Measurements from ENCODE around the gene MMS22L. TPM values are rescaled to one million over a fixed set of nuclear protein-coding genes. Genes with fewer than 3 reads are reported as not detected.
"Not testable (repeated sequence)": the region's sequence is repeated elsewhere in the genome, so short reads cannot be mapped to it uniquely, and the experiment has no call there.

MMS22L gene
- polyA plus RNA-seq, 1 donor = 11.7 TPM

DNA sequence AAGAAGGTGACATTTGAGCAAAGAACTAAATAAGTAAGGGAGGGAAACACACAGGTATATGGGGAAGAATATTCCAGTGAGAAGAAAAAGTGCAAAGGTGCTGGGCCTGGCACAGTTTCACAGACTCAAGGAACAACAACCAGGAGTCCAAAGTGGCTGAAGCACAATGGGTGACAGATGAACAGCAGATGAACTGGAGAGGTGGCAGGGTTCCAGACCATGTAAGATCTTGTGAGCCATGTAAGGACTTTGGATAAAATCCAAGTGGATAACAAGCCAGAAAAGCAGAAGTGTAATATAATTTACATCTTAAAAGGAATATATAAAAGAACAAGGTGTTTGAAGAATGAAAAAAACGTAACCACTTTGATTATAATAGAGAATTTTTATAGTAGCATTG lies 87.9 kb downstream of the MMS22L start:
- Histone ChIP-seq H3K9me3 (ENCODE audit: control insufficient read depth, low read depth, low read length) (no peaks in the 10 kb centered on the region), H3K27ac (ENCODE audit: low read length) (no peak overlapping the region), H3K4me1 (ENCODE audit: control insufficient read depth, insufficient read depth, low read length) (peaks cover 14% of the 10 kb centered on the region), H3K4me3 (ENCODE audit: low read length) (no peak overlapping the region), H3K27me3 (ENCODE audit: control insufficient read depth, insufficient read depth, low read length) (no peaks in the 10 kb centered on the region), H3K36me3 (ENCODE audit: control insufficient read depth, insufficient read depth, low read length) (no peaks in the 10 kb centered on the region)
- 100% methylated on average over 1 of the region's 1 CpG for WGBS (ENCODE audit: insufficient coverage, low lambda C conversion rate)
- DNase-seq = no peak

DNA sequence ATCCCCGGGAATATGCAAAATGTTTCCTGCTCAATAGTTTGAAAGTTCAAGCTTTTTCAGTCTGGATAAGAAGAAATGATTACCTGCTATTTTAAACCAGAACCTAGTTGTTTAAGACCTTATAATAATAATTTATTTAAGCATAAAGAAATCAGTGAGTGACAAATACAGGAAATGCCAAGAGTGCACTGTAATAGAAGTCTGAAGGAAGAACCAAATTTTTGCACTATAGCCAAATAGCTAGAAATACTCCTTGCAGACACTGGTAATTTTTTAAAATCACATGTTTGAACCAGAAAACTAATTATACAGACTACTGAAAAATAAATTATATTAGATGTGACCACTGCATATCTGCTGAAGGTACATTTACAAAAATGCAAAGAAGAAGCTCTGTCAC lies 93.2 kb downstream of the MMS22L start:
- H3K9me3 ChIP-seq (ENCODE audit: control insufficient read depth, low read depth, low read length) = no peaks in the 10 kb centered on the region
- DNase-seq = no peak
- peaks cover 3% of the 10 kb centered on the region for H3K4me1 ChIP-seq (ENCODE audit: control insufficient read depth, insufficient read depth, low read length)
- no peak overlapping the region for H3K27ac ChIP-seq (ENCODE audit: low read length)
- H3K27me3 ChIP-seq (ENCODE audit: control insufficient read depth, insufficient read depth, low read length) = no peaks in the 10 kb centered on the region
- no peaks in the 10 kb centered on the region for H3K36me3 ChIP-seq (ENCODE audit: control insufficient read depth, insufficient read depth, low read length)
- no CpG with 5 or more reads among the region's 1 CpG for WGBS (ENCODE audit: insufficient coverage, low lambda C conversion rate)
- no peak overlapping the region for H3K4me3 ChIP-seq (ENCODE audit: low read length)

DNA sequence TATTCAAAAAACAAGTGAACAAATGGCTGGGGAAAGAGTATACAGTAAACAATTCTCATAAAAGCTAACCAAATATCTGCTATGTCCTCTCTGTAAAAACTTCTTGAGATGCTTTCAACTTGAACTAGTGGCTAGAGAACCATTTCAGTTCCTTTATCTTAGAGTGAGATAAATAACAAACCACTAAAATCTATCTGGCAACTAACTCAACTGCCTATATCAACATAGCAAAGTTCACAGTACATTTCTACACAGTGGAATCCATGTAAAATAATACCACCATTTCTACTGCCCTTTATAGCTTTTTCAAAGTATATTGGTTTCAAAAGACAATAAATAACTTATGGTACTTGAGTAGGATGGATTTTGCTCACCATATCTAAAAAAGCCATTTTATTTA lies 95.1 kb downstream of the MMS22L start:
- H3K36me3 ChIP-seq (ENCODE audit: control insufficient read depth, insufficient read depth, low read length) = no peaks in the 10 kb centered on the region
- peaks cover 3% of the 10 kb centered on the region for H3K4me1 ChIP-seq (ENCODE audit: control insufficient read depth, insufficient read depth, low read length)

DNA sequence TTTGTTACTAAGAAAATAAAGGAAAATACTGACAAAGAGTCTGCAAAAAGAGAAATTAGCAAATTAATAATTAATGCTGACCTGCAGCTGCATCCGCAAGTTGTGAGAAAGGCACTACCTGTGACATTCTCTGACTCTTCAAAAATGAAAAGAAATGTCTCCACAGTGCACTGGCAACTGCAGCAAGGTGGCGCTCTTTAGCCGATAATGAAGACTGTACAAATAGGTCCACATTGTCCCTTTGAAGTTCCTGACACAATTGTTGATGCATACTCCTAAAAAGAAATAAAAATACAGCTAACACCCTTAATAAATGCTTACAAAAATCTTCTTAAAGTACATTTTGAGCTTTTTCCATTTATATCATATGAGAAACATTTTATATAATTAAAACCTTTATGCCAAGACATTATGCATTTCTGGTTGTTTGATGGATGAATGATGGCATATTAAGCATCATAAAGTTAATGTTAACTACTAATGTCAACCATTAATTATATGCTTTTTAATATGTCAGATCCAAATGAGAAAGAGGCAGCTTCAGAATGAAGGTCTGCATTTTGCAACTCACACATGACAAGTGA lies 96.5 kb downstream of the MMS22L start:
- peak; percentile 58 to 68 for DNase-seq
- no peaks in the 10 kb centered on the region for H3K27me3 ChIP-seq (ENCODE audit: control insufficient read depth, insufficient read depth, low read length)
- H3K36me3 ChIP-seq (ENCODE audit: control insufficient read depth, insufficient read depth, low read length) = no peaks in the 10 kb centered on the region
- WGBS (ENCODE audit: insufficient coverage, low lambda C conversion rate) = no CpG with 5 or more reads among the region's 3 CpGs
- peaks cover 3% of the 10 kb centered on the region for H3K4me1 ChIP-seq (ENCODE audit: control insufficient read depth, insufficient read depth, low read length)
- H3K9me3 ChIP-seq (ENCODE audit: control insufficient read depth, low read depth, low read length) = no peaks in the 10 kb centered on the region
- H3K27ac ChIP-seq (ENCODE audit: low read length) = no peak overlapping the region
- H3K4me3 ChIP-seq (ENCODE audit: low read length) = no peak overlapping the region

More for the DNA sequence above, 95.1 kb downstream of the MMS22L start:
- H3K4me3 ChIP-seq (ENCODE audit: low read length) = no peak overlapping the region
- H3K9me3 ChIP-seq (ENCODE audit: control insufficient read depth, low read depth, low read length) = no peaks in the 10 kb centered on the region
- peak in 1 of 2 donors; percentile 62 for DNase-seq
- H3K27me3 ChIP-seq (ENCODE audit: control insufficient read depth, insufficient read depth, low read length) = no peaks in the 10 kb centered on the region
- H3K27ac ChIP-seq (ENCODE audit: low read length) = peak overlapping the region; percentile 37

DNA sequence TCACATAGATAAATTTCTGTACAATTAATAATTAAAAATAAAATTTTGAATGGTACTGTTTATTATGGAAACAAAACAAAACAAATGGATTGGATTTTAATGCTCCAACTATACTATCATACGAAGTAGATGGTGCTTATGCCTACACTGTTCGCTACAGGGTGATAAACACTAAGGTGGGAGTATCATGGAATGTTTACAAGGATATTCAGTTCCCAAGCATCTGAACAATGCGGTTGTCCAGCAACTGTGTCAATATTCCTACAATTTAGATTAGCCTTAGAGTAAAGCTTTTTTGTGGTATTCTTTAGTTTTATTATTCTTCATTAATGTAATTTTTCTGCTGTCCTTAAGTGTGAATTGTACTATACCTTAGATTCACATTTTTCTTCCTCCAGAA lies 105.1 kb downstream of the MMS22L start:
- DNase-seq = no peak
- H3K27ac ChIP-seq (ENCODE audit: low read length) = no peak overlapping the region
- no peaks in the 10 kb centered on the region for H3K4me1 ChIP-seq (ENCODE audit: control insufficient read depth, insufficient read depth, low read length)
- H3K36me3 ChIP-seq (ENCODE audit: control insufficient read depth, insufficient read depth, low read length) = peaks cover 2% of the 10 kb centered on the region
- H3K27me3 ChIP-seq (ENCODE audit: control insufficient read depth, insufficient read depth, low read length) = no peaks in the 10 kb centered on the region
- H3K9me3 ChIP-seq (ENCODE audit: control insufficient read depth, low read depth, low read length) = no peaks in the 10 kb centered on the region
- H3K4me3 ChIP-seq (ENCODE audit: low read length) = no peak overlapping the region
- WGBS (ENCODE audit: insufficient coverage, low lambda C conversion rate) = 94% methylated on average over 2 of the region's 3 CpGs

DNA sequence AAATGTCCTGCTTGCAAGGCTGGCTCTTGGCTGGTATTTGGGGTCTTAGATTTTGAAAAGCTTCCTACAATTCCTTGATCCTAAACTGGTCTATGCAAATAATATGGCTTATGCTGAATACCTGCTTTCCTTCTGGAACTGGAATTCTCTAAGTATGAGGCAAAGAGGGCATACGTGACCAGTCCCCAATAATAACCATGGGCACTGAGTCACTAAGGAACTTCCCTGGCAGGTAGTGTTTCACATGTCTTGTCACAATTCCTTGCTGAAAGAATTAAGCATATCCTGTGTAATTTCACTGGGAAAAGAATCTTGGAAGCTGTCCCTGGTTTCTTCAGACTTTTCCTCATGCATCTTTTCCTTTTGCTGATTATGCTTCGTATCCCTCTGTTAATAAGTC lies 106.5 kb downstream of the MMS22L start:
- H3K9me3 ChIP-seq (ENCODE audit: control insufficient read depth, low read depth, low read length) = no peaks in the 10 kb centered on the region
- WGBS (ENCODE audit: insufficient coverage, low lambda C conversion rate) = 100% methylated on average over 2 of the region's 2 CpGs
- DNase-seq = no peak
- H3K27ac ChIP-seq (ENCODE audit: low read length) = no peak overlapping the region
- H3K4me1 ChIP-seq (ENCODE audit: control insufficient read depth, insufficient read depth, low read length) = no peaks in the 10 kb centered on the region
- H3K4me3 ChIP-seq (ENCODE audit: low read length) = no peak overlapping the region
- peaks cover 4% of the 10 kb centered on the region for H3K36me3 ChIP-seq (ENCODE audit: control insufficient read depth, insufficient read depth, low read length)
- no peaks in the 10 kb centered on the region for H3K27me3 ChIP-seq (ENCODE audit: control insufficient read depth, insufficient read depth, low read length)

DNA sequence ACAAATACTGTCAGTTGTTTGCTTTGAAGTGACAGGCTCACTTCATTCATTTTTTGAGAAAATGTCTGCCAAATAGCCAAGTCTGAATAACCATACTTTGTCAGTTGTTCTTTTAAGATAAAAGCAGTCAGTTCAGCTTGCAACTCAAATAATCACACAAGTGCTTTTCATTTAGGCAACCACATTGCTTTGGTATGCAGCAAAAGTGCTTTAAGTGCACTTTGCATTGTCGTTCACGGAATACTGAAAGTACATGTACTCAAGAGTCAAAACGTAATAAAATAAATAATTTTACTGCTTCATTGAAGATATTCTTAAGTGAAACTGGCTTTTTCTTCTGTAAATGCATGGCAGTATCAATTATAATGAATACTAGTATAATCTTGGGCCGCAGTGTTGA lies 107.2 kb downstream of the MMS22L start:
- Histone ChIP-seq H3K4me3 (ENCODE audit: low read length) (no peak overlapping the region), H3K27ac (ENCODE audit: low read length) (no peak overlapping the region), H3K27me3 (ENCODE audit: control insufficient read depth, insufficient read depth, low read length) (no peaks in the 10 kb centered on the region), H3K9me3 (ENCODE audit: control insufficient read depth, low read depth, low read length) (no peaks in the 10 kb centered on the region), H3K4me1 (ENCODE audit: control insufficient read depth, insufficient read depth, low read length) (no peaks in the 10 kb centered on the region), H3K36me3 (ENCODE audit: control insufficient read depth, insufficient read depth, low read length) (peaks cover 5% of the 10 kb centered on the region)
- DNase-seq = no peak
- 91% methylated on average over 4 of the region's 4 CpGs for WGBS (ENCODE audit: insufficient coverage, low lambda C conversion rate)

DNA sequence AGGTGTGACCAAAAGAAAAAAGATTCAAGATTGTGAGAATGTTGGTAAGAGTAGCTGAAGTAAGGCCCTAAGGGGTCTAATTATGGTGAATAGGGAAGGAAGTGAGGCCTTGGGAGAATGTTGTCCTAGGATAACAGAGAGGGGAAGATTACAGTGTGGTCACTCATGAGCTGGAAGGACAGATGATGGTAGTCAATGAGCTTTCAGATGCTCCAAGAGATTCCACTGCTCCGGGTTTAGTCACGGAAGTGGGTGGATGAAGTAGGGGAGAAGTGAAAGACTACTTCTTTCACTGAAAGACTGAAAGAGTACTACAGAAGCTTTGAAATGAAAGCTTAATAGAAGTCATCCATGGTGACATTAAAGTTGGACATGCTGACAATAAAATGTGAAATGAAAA lies 108.5 kb downstream of the MMS22L start:
- WGBS (ENCODE audit: insufficient coverage, low lambda C conversion rate) = 100% methylated on average over 2 of the region's 2 CpGs
- H3K27ac ChIP-seq (ENCODE audit: low read length) = no peak overlapping the region
- H3K36me3 ChIP-seq (ENCODE audit: control insufficient read depth, insufficient read depth, low read length) = peaks cover 8% of the 10 kb centered on the region
- H3K27me3 ChIP-seq (ENCODE audit: control insufficient read depth, insufficient read depth, low read length) = no peaks in the 10 kb centered on the region
- no peaks in the 10 kb centered on the region for H3K9me3 ChIP-seq (ENCODE audit: control insufficient read depth, low read depth, low read length)
- DNase-seq = no peak
- no peak overlapping the region for H3K4me3 ChIP-seq (ENCODE audit: low read length)
- H3K4me1 ChIP-seq (ENCODE audit: control insufficient read depth, insufficient read depth, low read length) = no peaks in the 10 kb centered on the region

DNA sequence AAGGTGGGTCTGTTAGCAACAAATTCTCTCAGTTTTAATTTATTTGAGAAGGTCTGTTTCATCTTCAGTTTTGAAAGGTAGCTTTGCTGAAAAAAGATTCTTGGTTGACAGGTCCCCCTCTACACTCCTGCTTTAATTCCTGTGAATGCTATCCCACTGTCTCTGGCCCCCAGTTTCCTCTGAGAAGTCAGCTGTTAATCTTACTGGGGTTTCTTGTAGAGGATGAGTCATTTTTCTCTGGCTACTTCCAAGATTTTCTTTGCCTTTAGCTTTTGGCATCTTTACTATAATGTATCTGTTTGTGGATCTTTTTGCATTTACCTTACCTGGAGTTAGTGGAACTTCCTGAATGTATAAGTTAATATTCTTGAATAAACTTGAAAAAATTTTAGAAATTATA lies 122.7 kb downstream of the MMS22L start:
- no peak for DNase-seq
- Histone ChIP-seq H3K27ac (ENCODE audit: low read length) (no peak overlapping the region), H3K4me3 (ENCODE audit: low read length) (no peak overlapping the region)

DNA sequence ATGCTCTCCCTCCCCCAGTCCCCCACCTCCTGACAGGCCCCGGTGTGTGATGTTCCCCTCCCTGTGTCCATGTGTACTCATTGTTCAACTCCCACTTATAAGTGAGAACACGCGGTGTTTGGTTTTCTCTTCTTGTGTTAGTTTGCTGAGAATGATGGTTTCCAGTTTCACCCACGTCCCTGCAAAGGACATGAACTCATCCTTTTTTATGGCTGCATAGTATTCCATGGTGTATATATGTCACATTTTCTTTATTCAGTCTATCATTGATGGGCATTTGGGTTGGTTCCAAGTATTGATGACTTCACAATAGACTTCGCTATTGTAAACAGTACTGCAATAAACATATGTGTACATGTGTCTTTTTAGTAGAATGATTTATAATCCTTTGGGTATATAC lies 127.6 kb downstream of the MMS22L start:
- WGBS (ENCODE audit: insufficient coverage, low lambda C conversion rate) = 100% methylated on average over 3 of the region's 5 CpGs
- not testable (repeated sequence) for DNase-seq; H3K27ac ChIP-seq (ENCODE audit: low read length); H3K9me3 ChIP-seq (ENCODE audit: control insufficient read depth, low read depth, low read length); H3K4me1 ChIP-seq (ENCODE audit: control insufficient read depth, insufficient read depth, low read length); H3K4me3 ChIP-seq (ENCODE audit: low read length); H3K27me3 ChIP-seq (ENCODE audit: control insufficient read depth, insufficient read depth, low read length)
- peaks cover 13% of the 10 kb centered on the region for H3K36me3 ChIP-seq (ENCODE audit: control insufficient read depth, insufficient read depth, low read length)

More for the DNA sequence above, 122.7 kb downstream of the MMS22L start:
- Histone ChIP-seq H3K27me3 (ENCODE audit: control insufficient read depth, insufficient read depth, low read length) (no peaks in the 10 kb centered on the region), H3K36me3 (ENCODE audit: control insufficient read depth, insufficient read depth, low read length) (peaks cover 21% of the 10 kb centered on the region), H3K9me3 (ENCODE audit: control insufficient read depth, low read depth, low read length) (peaks cover 3% of the 10 kb centered on the region), H3K4me1 (ENCODE audit: control insufficient read depth, insufficient read depth, low read length) (no peaks in the 10 kb centered on the region)

DNA sequence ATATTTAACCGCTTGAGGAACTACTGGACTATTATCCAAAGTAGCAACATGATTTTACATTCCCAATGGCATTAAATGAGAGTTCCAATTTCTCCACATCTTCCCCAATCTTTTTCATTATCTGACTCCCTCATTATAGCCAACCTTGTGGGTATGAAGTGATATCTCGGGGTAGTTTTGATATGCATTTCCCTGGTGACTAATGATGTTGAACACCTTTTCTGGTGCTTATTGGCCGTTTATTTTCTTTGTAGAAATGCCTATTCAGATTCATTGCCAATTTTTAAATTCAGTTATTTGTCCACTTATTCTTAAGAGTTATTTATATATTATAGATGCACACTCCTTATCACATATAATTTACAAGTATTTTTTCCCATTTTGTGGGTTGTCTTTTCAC lies 129.0 kb downstream of the MMS22L start:
- Histone ChIP-seq H3K27me3 (ENCODE audit: control insufficient read depth, insufficient read depth, low read length) (no peaks in the 10 kb centered on the region), H3K36me3 (ENCODE audit: control insufficient read depth, insufficient read depth, low read length) (peaks cover 9% of the 10 kb centered on the region), H3K27ac (ENCODE audit: low read length) (no peak overlapping the region), H3K4me1 (ENCODE audit: control insufficient read depth, insufficient read depth, low read length) (no peaks in the 10 kb centered on the region), H3K4me3 (ENCODE audit: low read length) (no peak overlapping the region), H3K9me3 (ENCODE audit: control insufficient read depth, low read depth, low read length) (no peaks in the 10 kb centered on the region)
- WGBS (ENCODE audit: insufficient coverage, low lambda C conversion rate) = no CpG with 5 or more reads among the region's 3 CpGs
- no peak for DNase-seq
